ENCODE results near the gene SURF1. TPM values are rescaled to one million over a fixed set of nuclear protein-coding genes. Genes with fewer than 3 reads are reported as not detected.
A peak's percentile ranks its signal among the peaks of the same experiment; 100 is the strongest.

SURF1 gene
- total and polyA plus RNA-seq, 12 donors = 41.7 to 85.4 (median 61.2) TPM

DNA sequence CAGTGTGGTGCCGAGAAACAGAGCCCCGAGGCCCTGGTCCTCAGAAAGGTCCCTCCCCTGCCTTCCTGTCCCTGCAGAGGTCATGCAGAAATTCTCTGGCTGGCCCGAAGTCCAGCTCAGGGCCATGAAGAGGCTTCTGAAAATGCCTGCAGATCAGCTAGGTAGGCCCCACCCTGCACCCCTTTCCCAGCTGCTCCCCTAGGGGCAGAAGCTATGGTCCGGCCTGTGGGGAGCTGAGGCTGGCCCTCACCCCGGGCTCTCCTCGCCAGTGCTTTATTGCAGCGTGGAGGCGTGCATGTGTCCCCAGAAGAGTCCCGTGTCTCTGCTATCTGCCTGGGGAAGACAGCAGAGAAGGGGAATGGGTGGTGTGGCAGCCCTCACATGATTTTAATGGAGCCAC is 41.6 kb upstream of the SURF1 start:
- DNase-seq = no peak
- H3K27ac ChIP-seq = no peak overlapping the region
- no peak overlapping the region for H3K4me3 ChIP-seq
- intact Hi-C loops (cut with DNase I) = no loop called here
- no peaks in the 10 kb centered on the region for H3K4me1 ChIP-seq
- no peaks in the 10 kb centered on the region for H3K9me3 ChIP-seq
- TF ChIP-seq, protein P1, sequence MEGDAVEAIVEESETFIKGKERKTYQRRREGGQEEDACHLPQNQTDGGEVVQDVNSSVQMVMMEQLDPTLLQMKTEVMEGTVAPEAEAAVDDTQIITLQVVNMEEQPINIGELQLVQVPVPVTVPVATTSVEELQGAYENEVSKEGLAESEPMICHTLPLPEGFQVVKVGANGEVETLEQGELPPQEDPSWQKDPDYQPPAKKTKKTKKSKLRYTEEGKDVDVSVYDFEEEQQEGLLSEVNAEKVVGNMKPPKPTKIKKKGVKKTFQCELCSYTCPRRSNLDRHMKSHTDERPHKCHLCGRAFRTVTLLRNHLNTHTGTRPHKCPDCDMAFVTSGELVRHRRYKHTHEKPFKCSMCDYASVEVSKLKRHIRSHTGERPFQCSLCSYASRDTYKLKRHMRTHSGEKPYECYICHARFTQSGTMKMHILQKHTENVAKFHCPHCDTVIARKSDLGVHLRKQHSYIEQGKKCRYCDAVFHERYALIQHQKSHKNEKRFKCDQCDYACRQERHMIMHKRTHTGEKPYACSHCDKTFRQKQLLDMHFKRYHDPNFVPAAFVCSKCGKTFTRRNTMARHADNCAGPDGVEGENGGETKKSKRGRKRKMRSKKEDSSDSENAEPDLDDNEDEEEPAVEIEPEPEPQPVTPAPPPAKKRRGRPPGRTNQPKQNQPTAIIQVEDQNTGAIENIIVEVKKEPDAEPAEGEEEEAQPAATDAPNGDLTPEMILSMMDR (IDR thresholded peaks at IDR 0.05) = no peak
- peaks cover 0 to 8% (median 0%) of the 10 kb centered on the region in 9 donors for H3K36me3 ChIP-seq
- peaks cover 0 to 27% (median 4%) of the 10 kb centered on the region in 7 donors for H3K27me3 ChIP-seq
- ATAC-seq = no peak
- WGBS, 2 donors = 60 to 67% methylated on average over 9 of the region's 9 CpGs

DNA sequence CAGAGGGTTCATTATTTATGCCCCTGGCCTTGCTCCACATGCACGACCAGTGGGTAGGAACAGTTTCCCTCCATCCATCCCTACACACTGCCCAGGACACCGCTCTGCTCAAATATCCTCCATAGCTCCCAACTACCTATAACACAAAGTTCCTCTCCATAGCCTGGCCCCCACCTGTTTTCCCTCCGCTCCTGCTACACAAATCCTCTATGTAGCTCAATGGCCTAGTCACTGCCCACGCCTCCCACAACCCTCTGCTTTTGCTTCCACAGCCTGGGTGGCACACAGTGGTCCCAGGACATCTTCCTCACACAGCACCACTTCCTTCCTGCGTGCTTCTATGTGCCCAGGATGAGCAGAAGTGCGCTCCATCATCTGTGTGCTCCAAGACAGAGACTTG is 41.1 kb upstream of the SURF1 start:
- TF ChIP-seq, protein P1 (IDR thresholded peaks at IDR 0.05) = no peak
- no peak overlapping the region for H3K4me3 ChIP-seq
- H3K9me3 ChIP-seq = no peaks in the 10 kb centered on the region
- 79 to 81% methylated on average over 6 of the region's 6 CpGs for WGBS, 2 donors
- ATAC-seq (no peak), DNase-seq (no peak)
- peaks cover 0 to 27% (median 4%) of the 10 kb centered on the region in 7 donors for H3K27me3 ChIP-seq
- no peaks in the 10 kb centered on the region for H3K4me1 ChIP-seq
- intact Hi-C loops (cut with DNase I) = no loop called here
- H3K27ac ChIP-seq = no peak overlapping the region
- H3K36me3 ChIP-seq = peaks cover 0 to 5% (median 0%) of the 10 kb centered on the region in 9 donors

DNA sequence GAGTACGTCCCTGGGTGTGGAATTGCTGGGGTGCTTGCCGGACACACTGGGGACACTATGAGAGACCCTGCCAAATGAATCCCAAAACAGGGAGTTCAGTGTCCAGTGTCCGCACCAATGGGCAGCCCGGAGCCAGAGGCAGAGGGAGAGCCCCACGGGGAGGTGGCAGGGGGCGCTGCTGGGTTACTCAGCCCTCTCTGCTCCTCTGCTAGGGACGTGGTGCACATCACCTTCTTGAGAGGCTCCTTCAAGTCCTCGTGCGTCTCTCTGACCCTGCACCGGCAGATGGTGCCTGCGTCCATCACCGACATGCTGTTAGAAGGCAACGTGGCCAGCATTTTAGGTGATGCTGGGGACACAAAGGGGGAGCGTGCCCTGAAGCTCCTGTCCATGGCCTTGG is 40.7 kb upstream of the SURF1 start:
- H3K4me1 ChIP-seq = no peaks in the 10 kb centered on the region
- peaks cover 0 to 5% (median 0%) of the 10 kb centered on the region in 9 donors for H3K36me3 ChIP-seq
- H3K4me3 ChIP-seq = no peak overlapping the region
- H3K27ac ChIP-seq = no peak overlapping the region
- ATAC-seq = peak in 2 of 8 donors; percentile 22 to 25
- TF ChIP-seq, protein P1 (IDR thresholded peaks at IDR 0.05) = peak in 2 of 9 donors; percentile 24 to 39
- intact Hi-C loops (cut with DNase I) = no loop called here
- WGBS, 2 donors = 22 to 24% methylated on average over 14 of the region's 14 CpGs
- no peaks in the 10 kb centered on the region for H3K9me3 ChIP-seq
- H3K27me3 ChIP-seq = peaks cover 0 to 30% (median 5%) of the 10 kb centered on the region in 7 donors
- DNase-seq = no peak

DNA sequence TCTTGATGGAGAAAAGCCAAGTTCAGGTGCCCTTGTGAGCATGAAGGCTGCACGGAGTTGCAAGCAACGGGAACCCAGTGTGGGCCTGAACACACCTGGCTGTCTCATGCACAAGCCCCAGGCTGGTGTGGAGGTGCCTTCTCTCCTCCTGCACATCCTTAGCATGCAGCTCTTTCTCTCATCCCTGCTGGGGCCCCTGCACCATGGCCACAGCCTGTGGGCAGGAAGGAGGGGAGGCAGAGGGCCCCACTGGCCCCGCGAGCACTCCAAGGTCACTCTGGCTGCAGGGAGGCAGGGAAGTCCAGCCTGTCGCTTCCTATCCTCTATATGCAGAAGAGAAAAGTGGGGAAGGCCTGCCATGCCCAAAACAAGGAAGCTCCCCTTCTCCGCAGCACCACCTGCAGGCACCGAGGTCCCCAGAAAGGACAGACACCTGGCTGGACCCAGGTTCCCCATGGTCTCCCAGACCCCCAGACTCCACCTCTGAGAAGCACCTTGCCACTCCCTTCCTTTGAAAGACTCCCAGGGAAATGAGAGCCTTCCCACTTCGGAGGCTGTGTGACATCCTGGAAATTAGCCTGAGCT is 38.5 kb upstream of the SURF1 start:
- DNase-seq (no peak), ATAC-seq (no peak)
- intact Hi-C loops (cut with DNase I) = no loop called here
- no peaks in the 10 kb centered on the region for H3K36me3 ChIP-seq
- no peaks in the 10 kb centered on the region for H3K4me1 ChIP-seq
- 38 to 48% methylated on average over 8 of the region's 8 CpGs for WGBS, 2 donors
- no peak overlapping the region for H3K27ac ChIP-seq
- H3K27me3 ChIP-seq = peaks cover 0 to 36% (median 7%) of the 10 kb centered on the region in 7 donors
- TF ChIP-seq, protein P1 (IDR thresholded peaks at IDR 0.05) = no peak
- H3K4me3 ChIP-seq = no peak overlapping the region
- H3K9me3 ChIP-seq = no peaks in the 10 kb centered on the region
